MM.1S (cell line): ENCODE measurements around the gene TTBK1.

Source experiments
- CTCF ChIP-seq: fragments of 300-600 bp; sonication (generic); IDR thresholded peaks from 2 replicates; pipeline ENCODE4 v1.5.1; 2016; ENCODE audit warnings: antibody characterized with exemption, low read length, mixed read lengths
- EZH2phosphoT487 ChIP-seq: fragments of 300-600 bp; sonication (generic); IDR thresholded peaks from 2 replicates; pipeline ENCODE4 v1.6.1; 2018; ENCODE audit warnings: antibody characterized with exemption, low read length

GRCh38 chr6:43296780-43297497 is 53.7 kb downstream of the TTBK1 start:
- TF ChIP-seq CTCF (no peak), EZH2phosphoT487 (no peak)
